Raji (cell line): ENCODE results near the gene PLD1.

Experiments
- POLR2A ChIP-seq: IDR thresholded peaks from 2 replicates; pipeline ENCODE4 v1.6.1; 2011; ENCODE audit warnings: low read depth, low read length, control low read depth; ENCODE audit not compliant: insufficient read depth

PLD1 gene

GRCh38 chr3:171732756-171733155, 77.5 kb downstream of the PLD1 start:
- no peak for TF ChIP-seq POLR2A

GRCh38 chr3:171731691-171732090, 78.6 kb downstream of the PLD1 start:
- no peak for TF ChIP-seq POLR2A

- no peak for TF ChIP-seq POLR2A
These were observed 80.6 kb downstream of the PLD1 start for GRCh38 chr3:171729452-171730334.

- no peak for TF ChIP-seq POLR2A
These were observed 83.0 kb downstream of the PLD1 start for GRCh38 chr3:171727288-171727687.

GRCh38 chr3:171718493-171719185, 91.6 kb downstream of the PLD1 start:
- TF ChIP-seq POLR2A: no peak

- no peak for TF ChIP-seq POLR2A
These were observed 95.1 kb downstream of the PLD1 start for GRCh38 chr3:171715155-171715554.

- TF ChIP-seq POLR2A: no peak
These were observed 97.9 kb downstream of the PLD1 start for GRCh38 chr3:171712171-171712938.

GRCh38 chr3:171711461-171712170, 98.7 kb downstream of the PLD1 start:
- TF ChIP-seq POLR2A: no peak

- TF ChIP-seq POLR2A: no peak
These were observed 99.9 kb downstream of the PLD1 start for GRCh38 chr3:171710359-171710758.

- TF ChIP-seq POLR2A: no peak
These were observed 105.5 kb downstream of the PLD1 start for GRCh38 chr3:171704814-171705213.

GRCh38 chr3:171704002-171704401, 106.3 kb downstream of the PLD1 start:
- TF ChIP-seq POLR2A: no peak

GRCh38 chr3:171703144-171703543, 107.1 kb downstream of the PLD1 start:
- no peak for TF ChIP-seq POLR2A

- no peak for TF ChIP-seq POLR2A
These were observed 109.6 kb downstream of the PLD1 start for GRCh38 chr3:171700653-171701052.

GRCh38 chr3:171700157-171700556, 110.1 kb downstream of the PLD1 start:
- no peak for TF ChIP-seq POLR2A

GRCh38 chr3:171699601-171700000, 110.7 kb downstream of the PLD1 start:
- TF ChIP-seq POLR2A: no peak

- TF ChIP-seq POLR2A: no peak
These were observed 113.5 kb downstream of the PLD1 start for GRCh38 chr3:171696805-171697204.

GRCh38 chr3:171695426-171695825, 114.9 kb downstream of the PLD1 start:
- no peak for TF ChIP-seq POLR2A
